ENCODE results near the gene PLAGL1.

Gene PLAGL1

DNA sequence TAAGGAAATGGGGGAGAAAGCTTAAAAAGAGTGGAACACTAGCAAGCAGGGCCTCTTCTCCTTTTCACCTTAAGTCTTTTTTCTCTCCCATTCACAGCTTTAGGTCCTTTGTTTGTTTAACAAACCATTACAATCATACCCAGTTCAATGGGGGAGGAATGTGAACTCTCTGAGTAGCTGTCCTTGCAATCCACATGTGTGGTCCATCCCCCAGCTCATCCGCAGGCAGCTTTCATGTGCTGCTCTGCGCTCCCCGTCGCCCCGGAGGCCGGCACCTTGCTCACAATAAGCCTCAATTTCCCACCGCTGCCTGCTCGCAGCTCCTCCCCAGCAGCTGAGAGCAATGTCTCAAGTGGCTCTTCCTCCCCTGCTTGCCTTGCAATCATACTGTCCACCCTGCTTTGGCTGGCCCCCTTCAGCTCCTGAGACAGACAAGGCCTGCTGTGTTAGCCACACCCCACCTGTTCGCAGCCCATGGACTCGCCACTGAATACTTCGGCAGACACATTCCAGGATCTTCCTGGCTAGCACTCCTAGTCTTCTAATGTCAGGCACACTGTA is 49.1 kb downstream of the PLAGL1 start:
- in situ Hi-C loops (cut with HindIII; ENCODE audit: low sequenced_read_pairs): no loop called here
- no peak for DNase-seq (ENCODE audit: low read depth, low spot score)
- H3K4me3 ChIP-seq (ENCODE audit: low read depth, low read length): no peak overlapping the region
- TF ChIP-seq, protein P1, sequence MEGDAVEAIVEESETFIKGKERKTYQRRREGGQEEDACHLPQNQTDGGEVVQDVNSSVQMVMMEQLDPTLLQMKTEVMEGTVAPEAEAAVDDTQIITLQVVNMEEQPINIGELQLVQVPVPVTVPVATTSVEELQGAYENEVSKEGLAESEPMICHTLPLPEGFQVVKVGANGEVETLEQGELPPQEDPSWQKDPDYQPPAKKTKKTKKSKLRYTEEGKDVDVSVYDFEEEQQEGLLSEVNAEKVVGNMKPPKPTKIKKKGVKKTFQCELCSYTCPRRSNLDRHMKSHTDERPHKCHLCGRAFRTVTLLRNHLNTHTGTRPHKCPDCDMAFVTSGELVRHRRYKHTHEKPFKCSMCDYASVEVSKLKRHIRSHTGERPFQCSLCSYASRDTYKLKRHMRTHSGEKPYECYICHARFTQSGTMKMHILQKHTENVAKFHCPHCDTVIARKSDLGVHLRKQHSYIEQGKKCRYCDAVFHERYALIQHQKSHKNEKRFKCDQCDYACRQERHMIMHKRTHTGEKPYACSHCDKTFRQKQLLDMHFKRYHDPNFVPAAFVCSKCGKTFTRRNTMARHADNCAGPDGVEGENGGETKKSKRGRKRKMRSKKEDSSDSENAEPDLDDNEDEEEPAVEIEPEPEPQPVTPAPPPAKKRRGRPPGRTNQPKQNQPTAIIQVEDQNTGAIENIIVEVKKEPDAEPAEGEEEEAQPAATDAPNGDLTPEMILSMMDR (IDR thresholded peaks at IDR 0.05; ENCODE audit: low read depth, low read length): no peak

DNA sequence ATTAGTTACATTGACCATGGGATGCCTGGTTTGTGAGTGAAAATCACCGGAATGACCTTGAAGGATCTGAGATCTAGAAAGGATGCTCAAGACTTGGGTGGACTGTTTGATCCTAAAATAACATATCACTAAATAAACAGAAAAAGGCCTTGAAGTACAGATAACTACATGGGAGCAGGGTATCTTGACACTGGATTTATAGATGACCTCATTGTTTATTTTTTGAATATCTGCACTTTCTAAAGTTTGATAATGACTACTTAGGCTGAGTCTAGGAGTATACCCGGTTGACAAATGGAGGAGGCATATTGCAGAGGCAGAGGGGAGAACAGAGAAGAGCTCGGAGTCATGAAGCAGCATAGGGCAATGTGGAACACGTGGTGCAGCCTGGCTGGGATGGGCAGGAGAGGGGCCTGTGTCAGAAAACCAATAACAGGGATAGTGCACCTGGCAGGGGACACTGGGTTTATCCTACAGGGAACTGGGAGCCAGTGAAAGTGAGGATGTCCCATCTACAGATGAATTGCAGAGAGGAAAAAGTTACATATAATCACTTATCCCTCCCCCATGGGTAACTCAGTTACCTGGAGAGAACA is 50.3 kb downstream of the PLAGL1 start:
- no peak for DNase-seq (ENCODE audit: low read depth, low spot score)
- in situ Hi-C loops (cut with HindIII; ENCODE audit: low sequenced_read_pairs): no loop called here
- no peak overlapping the region for H3K4me3 ChIP-seq (ENCODE audit: low read depth, low read length)
- TF ChIP-seq, protein P1 (IDR thresholded peaks at IDR 0.05; ENCODE audit: low read depth, low read length): no peak

DNA sequence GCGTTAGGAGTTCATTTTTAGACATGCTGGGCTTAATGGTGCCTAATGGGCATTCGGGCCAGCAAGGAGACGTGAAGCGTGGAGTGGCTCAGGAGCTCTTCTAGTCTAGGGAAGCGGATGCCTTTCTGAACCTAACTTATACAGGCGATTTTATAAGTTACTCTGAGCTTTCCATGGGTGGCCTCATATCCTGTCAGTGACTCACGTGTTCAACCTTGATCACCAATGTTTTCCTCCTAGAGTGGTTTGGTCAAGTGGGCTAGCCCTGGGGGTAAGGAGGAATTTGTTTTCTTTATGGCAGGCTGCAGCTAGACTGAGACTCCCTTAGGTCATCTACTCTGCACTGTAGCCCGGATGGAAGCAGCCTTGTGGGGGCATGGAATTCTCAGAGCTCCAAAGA is 52.1 kb downstream of the PLAGL1 start:
- in situ Hi-C loops (cut with HindIII; ENCODE audit: low sequenced_read_pairs): no loop called here
- TF ChIP-seq, protein P1 (IDR thresholded peaks at IDR 0.05; ENCODE audit: low read depth, low read length): no peak

DNA sequence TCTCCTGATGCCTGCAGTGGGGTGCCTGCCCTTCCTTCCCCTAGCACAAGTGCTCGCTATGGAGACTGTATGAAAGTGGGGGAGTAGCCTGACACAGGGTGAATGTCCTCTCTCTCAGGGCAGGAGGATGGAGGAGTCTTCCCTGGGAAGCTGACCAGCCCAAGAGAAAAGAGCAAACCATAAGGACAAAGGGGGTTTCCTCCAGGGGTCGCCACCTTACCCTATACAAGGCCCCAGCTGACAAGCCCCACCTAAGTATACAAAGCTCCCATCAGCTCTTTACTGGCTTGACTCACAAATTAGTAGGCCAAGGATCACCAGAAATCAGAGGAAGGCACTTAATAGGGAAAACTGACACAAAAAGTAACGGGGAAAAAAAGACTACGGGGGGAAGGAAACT is 54.1 kb downstream of the PLAGL1 start:
- in situ Hi-C loops (cut with HindIII; ENCODE audit: low sequenced_read_pairs): no loop called here
- TF ChIP-seq, protein P1 (IDR thresholded peaks at IDR 0.05; ENCODE audit: low read depth, low read length): no peak
- no peak for DNase-seq (ENCODE audit: low read depth, low spot score)
- H3K4me3 ChIP-seq (ENCODE audit: low read depth, low read length): no peak overlapping the region

More for the DNA sequence above, 52.1 kb downstream of the PLAGL1 start:
- peak; percentile 18 for DNase-seq (ENCODE audit: low read depth, low spot score)
- no peak overlapping the region for H3K4me3 ChIP-seq (ENCODE audit: low read depth, low read length)

DNA sequence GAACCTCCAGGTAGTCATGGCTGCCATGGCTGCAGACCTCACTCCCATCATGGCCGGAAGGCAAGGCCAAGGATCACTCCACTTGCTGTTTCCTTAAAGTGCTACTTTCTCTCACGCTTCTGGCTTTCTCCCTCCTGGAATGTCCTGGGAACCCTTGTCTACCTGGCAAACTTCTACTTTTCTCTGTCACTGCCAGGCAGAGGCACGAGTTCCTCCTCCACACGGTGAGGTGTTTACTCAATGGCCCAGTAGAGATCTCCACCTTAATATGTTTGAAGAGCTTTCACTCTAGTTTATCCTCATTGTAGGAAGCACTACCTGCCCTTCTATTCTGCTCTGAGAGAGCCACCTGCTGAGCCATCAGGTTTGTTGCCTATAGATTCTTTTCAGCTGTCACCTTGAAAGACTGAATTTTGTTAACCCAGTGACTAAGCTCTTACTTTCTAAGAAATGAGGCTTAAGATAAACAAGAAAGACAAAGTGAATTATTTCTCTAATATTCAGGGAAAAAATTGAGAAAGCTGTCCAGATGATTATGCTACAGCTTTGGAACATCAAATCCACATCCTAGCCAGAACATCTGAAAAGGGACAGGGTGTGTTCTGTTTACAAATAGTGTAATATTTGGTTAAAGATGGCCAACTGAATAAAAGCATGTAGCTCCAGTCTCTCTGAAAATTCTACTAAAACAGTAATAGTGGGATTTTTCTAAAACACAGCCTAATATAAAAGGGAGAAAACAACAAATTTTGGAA is 54.9 kb downstream of the PLAGL1 start:
- in situ Hi-C loops (cut with HindIII; ENCODE audit: low sequenced_read_pairs): no loop called here
- H3K4me3 ChIP-seq (ENCODE audit: low read depth, low read length): no peak overlapping the region
- TF ChIP-seq, protein P1 (IDR thresholded peaks at IDR 0.05; ENCODE audit: low read depth, low read length): no peak
- DNase-seq (ENCODE audit: low read depth, low spot score): no peak

DNA sequence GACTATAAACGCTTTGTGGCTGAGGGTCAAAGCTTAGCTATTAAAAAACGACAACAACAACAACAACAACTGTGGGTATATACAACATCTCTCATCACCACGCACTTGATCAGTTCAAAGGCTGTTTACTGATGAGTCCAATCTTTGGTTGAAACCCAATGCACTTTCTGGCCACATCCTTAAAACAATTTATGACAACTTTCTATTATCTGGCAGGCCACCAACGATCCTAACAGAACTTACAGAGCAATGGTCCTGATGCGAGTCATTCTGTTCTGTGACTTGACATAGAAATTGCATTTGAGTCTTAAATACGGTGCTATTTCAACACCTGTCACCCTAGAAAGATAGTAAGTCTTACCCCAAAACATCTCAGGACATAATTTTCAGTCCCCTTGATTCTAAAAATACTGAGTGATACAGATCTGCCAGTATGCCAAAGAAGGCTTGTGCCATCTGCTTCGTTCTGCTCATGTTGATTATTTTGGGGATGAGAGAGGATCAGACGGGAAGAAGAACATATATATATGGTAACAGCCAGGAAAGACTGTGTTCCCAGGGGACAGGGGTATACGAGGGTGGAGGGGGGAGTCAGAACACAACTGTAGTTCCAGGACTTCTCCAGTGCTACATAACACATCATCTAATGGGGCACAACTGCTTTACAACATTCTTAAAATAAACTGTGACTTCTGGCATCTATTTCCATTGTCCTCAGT is 55.8 kb downstream of the PLAGL1 start:
- no peak for DNase-seq (ENCODE audit: low read depth, low spot score)
- H3K4me3 ChIP-seq (ENCODE audit: low read depth, low read length): no peak overlapping the region
- in situ Hi-C loops (cut with HindIII; ENCODE audit: low sequenced_read_pairs): no loop called here
- TF ChIP-seq, protein P1 (IDR thresholded peaks at IDR 0.05; ENCODE audit: low read depth, low read length): no peak

Measured in astrocyte of the spinal cord (primary cell).